ENCODE results near the gene MAFG. TPM values are rescaled to one million over a fixed set of nuclear protein-coding genes. Genes with fewer than 3 reads are reported as not detected.
A peak's percentile ranks its signal among the peaks of the same experiment; 100 is the strongest.

MAFG gene
- total and polyA plus RNA-seq, 2 of the 13 experiments (the other 11 are each of a cell fraction or from before 2014, with no cell fraction given): 14.5 to 20.0 TPM

- TF ChIP-seq ZNF281 (CRISPR knock-in tag; IDR thresholded peaks at IDR 0.05; ENCODE audit: borderline replicate concordance) (0 out of 2 replicates have a peak, but pooled peaks have one; percentile 20), ZNF678 (CRISPR knock-in tag; IDR thresholded peaks at IDR 0.05) (no peak), ZBTB4 (CRISPR knock-in tag; IDR thresholded peaks at IDR 0.05; ENCODE audit: borderline replicate concordance) (no peak), ZNF275 (CRISPR knock-in tag; IDR thresholded peaks at IDR 0.05; ENCODE audit: borderline replicate concordance) (no peak), ZBTB7B (CRISPR knock-in tag; IDR thresholded peaks at IDR 0.05) (no peak), PCBP2 (optimal IDR thresholded peaks at IDR 0.05; ENCODE audit: low read depth, low read length, poor library complexity, severe bottlenecking) (peak; percentile 95), RFXANK (CRISPR knock-in tag; IDR thresholded peaks at IDR 0.05) (no peak), ZFP37 (CRISPR knock-in tag; IDR thresholded peaks at IDR 0.05; ENCODE audit: borderline replicate concordance) (no peak), ZMAT3 (CRISPR knock-in tag; conservative IDR thresholded peaks at IDR 0.05) (no peak), POLR2G (IDR thresholded peaks at IDR 0.05; ENCODE audit: low read depth, low read length) (peak; percentile 79), ZNF30 (CRISPR knock-in tag; IDR thresholded peaks at IDR 0.05) (no peak), ZNF703 (CRISPR knock-in tag; IDR thresholded peaks at IDR 0.05; ENCODE audit: borderline replicate concordance) (no peak), RXRA (CRISPR knock-in tag; IDR thresholded peaks at IDR 0.05) (no peak), ZNF34 (CRISPR knock-in tag; IDR thresholded peaks at IDR 0.05; ENCODE audit: borderline replicate concordance) (no peak), ZNF350 (CRISPR knock-in tag; IDR thresholded peaks at IDR 0.05; ENCODE audit: borderline replicate concordance, low read depth) (0 out of 2 replicates have a peak, but pooled peaks have one; percentile 18), ZSCAN25 (CRISPR knock-in tag; IDR thresholded peaks at IDR 0.05) (peak; percentile 60; the same call in 1 of the 2 replicates), TMF1 (CRISPR knock-in tag; IDR thresholded peaks at IDR 0.05; ENCODE audit: low read depth) (no peak), RFX3 (CRISPR knock-in tag; IDR thresholded peaks at IDR 0.05) (no peak), IRF1 (CRISPR knock-in tag; IDR thresholded peaks at IDR 0.05; ENCODE audit: low read depth) (no peak), FOXC1 (CRISPR knock-in tag; IDR thresholded peaks at IDR 0.05; ENCODE audit: borderline replicate concordance) (no peak)
Measured at GRCh38 chr17:81951785-81952684, 24.5 kb upstream of the MAFG start (continued).

All from HepG2 (cell line).